IMR-90 (cell line): ENCODE measurements around the gene MYL10. TPM values are rescaled to one million over a fixed set of nuclear protein-coding genes. Genes with fewer than 3 reads are reported as not detected.

Experiments
- ATAC-seq: fragments of 200-7000 bp; cut with Tn5 transposase; 2 replicates; pipeline ENCODE4 v1.9.1; 2020; ENCODE audit warnings: low read depth, mild to moderate bottlenecking, moderate library complexity
- BruUV-seq: library from RNA; stranded (reverse); fragments of 400-500 nt; replicated peaks from 2 replicates; lab custom pipeline; 2021; lab: Mats Ljungman, UMichigan
- CTCF ChIA-PET: fragments of 300-600 bp; formaldehyde crosslinking; extraction: SDS; loops from one replicate; lab custom pipeline; 2021; ENCODE audit warnings: antibody characterized with exemption; lab: Yijun Ruan, JAX
- POLR2A ChIA-PET: fragments of 300-600 bp; sonication (Branson Sonifier 250); formaldehyde crosslinking; loops from one replicate; lab custom pipeline; 2022; ENCODE audit warnings: antibody characterized with exemption; ENCODE audit not compliant: unreplicated experiment; lab: Charles Lee
- DNase-seq: peaks from one replicate; pipeline ENCODE4 v3.0.0; 2013
- H2AFZ ChIP-seq: replicated peaks from 2 replicates; pipeline ENCODE3; 2013; ENCODE audit warnings: low read length, mild to moderate bottlenecking; ENCODE audit not compliant: poor library complexity
- H2AK5ac ChIP-seq: 2 replicates; pipeline ENCODE4 v1.6.1; 2013; ENCODE audit warnings: low read depth, low read length, inconsistent platforms
- H2AK9ac ChIP-seq: replicated peaks from 2 replicates; pipeline ENCODE3; 2013; ENCODE audit warnings: mild to moderate bottlenecking, low read depth, low read length, moderate library complexity; ENCODE audit not compliant: poor library complexity
- H2BK120ac ChIP-seq: 2 replicates; pipeline ENCODE4 v1.6.1; 2013; ENCODE audit warnings: low read depth, low read length, inconsistent platforms
- H2BK15ac ChIP-seq: 3 replicates; pipeline ENCODE4 v1.6.1; 2013; ENCODE audit warnings: low read depth, low read length, inconsistent platforms
- H2BK20ac ChIP-seq: 2 replicates; pipeline ENCODE4 v1.6.1; 2013; ENCODE audit warnings: low read depth, mild to moderate bottlenecking, inconsistent platforms, low read length, moderate library complexity
- H2BK5ac ChIP-seq: 2 replicates; pipeline ENCODE4 v1.6.1; 2013; ENCODE audit warnings: mild to moderate bottlenecking, low read depth, low read length, inconsistent platforms; ENCODE audit not compliant: poor library complexity, severe bottlenecking
- H3K14ac ChIP-seq: replicated peaks from 2 replicates; pipeline ENCODE4 v1.6.1; 2013; ENCODE audit warnings: low read depth, low read length, inconsistent platforms
- H3K18ac ChIP-seq: 2 replicates; pipeline ENCODE4 v1.6.1; 2013; ENCODE audit warnings: low read depth, low read length, control low read depth
- H3K23ac ChIP-seq: 2 replicates; pipeline ENCODE4 v1.6.1; 2013; ENCODE audit warnings: low read depth, low read length, inconsistent platforms
- H3K27ac ChIP-seq: 2 replicates; pipeline ENCODE4 v1.5.1; 2013; ENCODE audit warnings: mild to moderate bottlenecking, control low read depth, low read length; ENCODE audit not compliant: insufficient read depth
- H3K27me3 ChIP-seq: 2 replicates; pipeline ENCODE4 v1.6.1; 2013; ENCODE audit warnings: low read length; ENCODE audit not compliant: control insufficient read depth, insufficient read depth
- H3K36me3 ChIP-seq: 2 replicates; pipeline ENCODE4 v1.6.1; 2013; ENCODE audit warnings: low read length, mixed read lengths; ENCODE audit not compliant: control insufficient read depth, insufficient read depth
- H3K4ac ChIP-seq: 2 replicates; pipeline ENCODE4 v1.6.1; 2013; ENCODE audit warnings: low read depth, low read length, inconsistent platforms
- H3K4me1 ChIP-seq: 2 replicates; pipeline ENCODE4 v1.6.1; 2013; ENCODE audit warnings: low read length, mixed read lengths; ENCODE audit not compliant: control insufficient read depth, insufficient read depth
- H3K4me2 ChIP-seq: 2 replicates; pipeline ENCODE4 v1.6.1; 2013; ENCODE audit warnings: low read depth, mild to moderate bottlenecking, control low read depth, low read length, moderate library complexity
- H3K4me3 ChIP-seq: 2 replicates; pipeline ENCODE4 v1.5.1; 2013; ENCODE audit warnings: low read depth, mild to moderate bottlenecking, control low read depth, low read length, moderate library complexity; ENCODE audit not compliant: insufficient read depth
- H3K56ac ChIP-seq: 2 replicates; pipeline ENCODE4 v1.6.1; 2013; ENCODE audit warnings: low read length, inconsistent platforms; ENCODE audit not compliant: insufficient read depth; ENCODE audit errors: extremely low read depth
- H3K79me1 ChIP-seq, 2 experiments: 2 replicates each; pipeline ENCODE4 v1.6.1; 2013; ENCODE audit warnings: low read length in 2 of 2, inconsistent platforms in 1 of 2, low read depth in 1 of 2
- H3K9ac ChIP-seq: 2 replicates; pipeline ENCODE4 v1.6.1; 2013; ENCODE audit warnings: low read depth, low read length, control low read depth
- H3K9me1 ChIP-seq: 2 replicates; pipeline ENCODE4 v1.6.1; 2013; ENCODE audit warnings: low read length, inconsistent platforms; ENCODE audit not compliant: insufficient read depth
- H3K9me3 ChIP-seq: 2 replicates; pipeline ENCODE4 v1.6.1; 2013; ENCODE audit warnings: low read length; ENCODE audit not compliant: control insufficient read depth, insufficient read depth
- H4K20me1 ChIP-seq: 2 replicates; pipeline ENCODE4 v1.6.1; 2013; ENCODE audit warnings: low read length, inconsistent platforms; ENCODE audit not compliant: insufficient read depth
- H4K5ac ChIP-seq: 2 replicates; pipeline ENCODE4 v1.6.1; 2013; ENCODE audit warnings: mild to moderate bottlenecking, low read depth, low read length, control low read depth
- H4K8ac ChIP-seq, 2 experiments: 2 replicates each; pipeline ENCODE4 v1.6.1; 2013; ENCODE audit warnings: low read depth in 2 of 2, low read length in 2 of 2, control low read depth in 1 of 2, inconsistent platforms in 1 of 2
- H4K91ac ChIP-seq: 2 replicates; pipeline ENCODE4 v1.6.1; 2013; ENCODE audit warnings: low read depth, low read length, inconsistent platforms; ENCODE audit not compliant: insufficient read depth
- BHLHE40 ChIP-seq: fragments of 150-350 bp; IDR thresholded peaks from 2 replicates; pipeline ENCODE4 v1.6.1; 2016; ENCODE audit warnings: mild to moderate bottlenecking, low read depth, low read length
- CEBPB ChIP-seq: IDR thresholded peaks from 2 replicates; pipeline ENCODE4 v1.6.1; 2012; ENCODE audit warnings: low read depth, low read length, improper control_type of control experiment
- FOS ChIP-seq: fragments of 150-350 bp; IDR thresholded peaks from 2 replicates; pipeline ENCODE4 v1.6.1; 2016; ENCODE audit warnings: low read depth, low read length
- RCOR1 ChIP-seq: IDR thresholded peaks from 2 replicates; pipeline ENCODE4 v1.6.1; 2012; ENCODE audit warnings: mild to moderate bottlenecking, low read length, improper control_type of control experiment; ENCODE audit not compliant: insufficient replicate concordance
- RFX5 ChIP-seq: IDR thresholded peaks from 2 replicates; pipeline ENCODE4 v1.8.0; 2012; ENCODE audit warnings: low read depth, mild to moderate bottlenecking, low read length, moderate library complexity
- WGBS, 2 experiments: methylation state at CpG; one replicate each; pipeline versions ENCODE4 v1.1.5 to v1.1.7; 2013; ENCODE audit warnings: missing lambda C conversion rate in 2 of 2; ENCODE audit not compliant: insufficient read length in 1 of 2; ENCODE audit errors: extremely low coverage in 2 of 2; 5-methylcytosine and 5-hydroxymethylcytosine counted together
- dilution Hi-C: fragments of 300-500 bp; cut with HindIII; formaldehyde crosslinking; loops from one replicate; pipeline ENCODE4 v1.14.3; 2018; ENCODE audit warnings: low sequenced_read_pairs; ENCODE audit not compliant: unreplicated experiment
- in situ Hi-C: fragments of 300-500 bp; cut with MboI; formaldehyde crosslinking; loops from 3 replicates; pipeline ENCODE4 v1.14.3; 2019; ENCODE audit warnings: low sequenced_read_pairs, inconsistent platforms, mixed read lengths
- intact Hi-C: fragments of 100-400 bp; cut with micrococcal nuclease; formaldehyde crosslinking; loops from 2 replicates; pipeline ENCODE4 v1.10.0; 2022
- polyA plus RNA-seq, 3 experiments: library from polyadenylated mRNA; depleted of rRNA; stranded (reverse); fragments of >200 nt; gene quantifications; 2 replicates each; pipeline ENCODE4 v1.2.3, GENCODE V29; 2012; ENCODE audit warnings: low replicate concordance in 1 of 3
- total RNA-seq: library from RNA; depleted of rRNA; stranded (reverse); fragments of >200 nt; gene quantifications from 2 replicates; pipeline ENCODE4 v1.2.3, GENCODE V29; 2012
- TF ChIP-seq, protein P1 (sequence below): fragments of 150-350 bp; IDR thresholded peaks from 2 replicates; pipeline ENCODE4 v1.6.1; 2016; ENCODE audit warnings: low read depth, mild to moderate bottlenecking, low read length, moderate library complexity, borderline replicate concordance
- TF ChIP-seq, protein P2 (sequence below): conservative IDR thresholded peaks from 2 replicates; pipeline ENCODE4 v1.5.1; 2012; ENCODE audit warnings: mild to moderate bottlenecking, low read depth, low read length, improper control_type of control experiment

Gene MYL10
- total and polyA plus RNA-seq, 2 of the 4 experiments (the other 2 are of a cell fraction), result not detected

GRCh38 chr7:101565601-101566209, 63.4 kb downstream of the MYL10 start:
- TF ChIP-seq BHLHE40, result no peak
- no peak for TF ChIP-seq RFX5
- TF ChIP-seq RCOR1, result no peak
- no peak for TF ChIP-seq FOS
- TF ChIP-seq, protein P1, sequence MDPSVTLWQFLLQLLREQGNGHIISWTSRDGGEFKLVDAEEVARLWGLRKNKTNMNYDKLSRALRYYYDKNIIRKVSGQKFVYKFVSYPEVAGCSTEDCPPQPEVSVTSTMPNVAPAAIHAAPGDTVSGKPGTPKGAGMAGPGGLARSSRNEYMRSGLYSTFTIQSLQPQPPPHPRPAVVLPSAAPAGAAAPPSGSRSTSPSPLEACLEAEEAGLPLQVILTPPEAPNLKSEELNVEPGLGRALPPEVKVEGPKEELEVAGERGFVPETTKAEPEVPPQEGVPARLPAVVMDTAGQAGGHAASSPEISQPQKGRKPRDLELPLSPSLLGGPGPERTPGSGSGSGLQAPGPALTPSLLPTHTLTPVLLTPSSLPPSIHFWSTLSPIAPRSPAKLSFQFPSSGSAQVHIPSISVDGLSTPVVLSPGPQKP, result no peak
- TF ChIP-seq, protein P2, sequence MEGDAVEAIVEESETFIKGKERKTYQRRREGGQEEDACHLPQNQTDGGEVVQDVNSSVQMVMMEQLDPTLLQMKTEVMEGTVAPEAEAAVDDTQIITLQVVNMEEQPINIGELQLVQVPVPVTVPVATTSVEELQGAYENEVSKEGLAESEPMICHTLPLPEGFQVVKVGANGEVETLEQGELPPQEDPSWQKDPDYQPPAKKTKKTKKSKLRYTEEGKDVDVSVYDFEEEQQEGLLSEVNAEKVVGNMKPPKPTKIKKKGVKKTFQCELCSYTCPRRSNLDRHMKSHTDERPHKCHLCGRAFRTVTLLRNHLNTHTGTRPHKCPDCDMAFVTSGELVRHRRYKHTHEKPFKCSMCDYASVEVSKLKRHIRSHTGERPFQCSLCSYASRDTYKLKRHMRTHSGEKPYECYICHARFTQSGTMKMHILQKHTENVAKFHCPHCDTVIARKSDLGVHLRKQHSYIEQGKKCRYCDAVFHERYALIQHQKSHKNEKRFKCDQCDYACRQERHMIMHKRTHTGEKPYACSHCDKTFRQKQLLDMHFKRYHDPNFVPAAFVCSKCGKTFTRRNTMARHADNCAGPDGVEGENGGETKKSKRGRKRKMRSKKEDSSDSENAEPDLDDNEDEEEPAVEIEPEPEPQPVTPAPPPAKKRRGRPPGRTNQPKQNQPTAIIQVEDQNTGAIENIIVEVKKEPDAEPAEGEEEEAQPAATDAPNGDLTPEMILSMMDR, result no peak
- no peak for TF ChIP-seq CEBPB
- Histone ChIP-seq H2AFZ (no peak overlapping the region), H3K23ac (no peak overlapping the region), H2BK5ac (no peak overlapping the region), H3K9me1 (no peaks in the 10 kb centered on the region), H3K4me2 (no peak overlapping the region), H2BK15ac (no peak overlapping the region), H3K36me3 (no peaks in the 10 kb centered on the region), H3K9me3 (peaks cover 3% of the 10 kb centered on the region; the same call in 1 of the 2 replicates), H4K20me1 (no peaks in the 10 kb centered on the region), H2BK20ac (no peak overlapping the region), H3K56ac (no peak overlapping the region), H3K79me1 (no peaks in the 10 kb centered on the region), H2BK120ac (no peak overlapping the region), H3K9ac (no peak overlapping the region), H3K4me1 (no peaks in the 10 kb centered on the region), H4K5ac (no peak overlapping the region), H3K18ac (no peak overlapping the region), H3K27me3 (peaks cover 46% of the 10 kb centered on the region), H2AK5ac (no peak overlapping the region), H2AK9ac (no peak overlapping the region), H3K4ac (no peak overlapping the region), H3K27ac (no peak overlapping the region), H3K4me3 (no peak overlapping the region), H3K14ac (no peak overlapping the region), H4K8ac (no peak overlapping the region), H4K91ac (no peak overlapping the region)
- 73% methylated on average over 6 of the region's 8 CpGs; no CpG with 5 or more reads in 1 of the 2 experiments for WGBS, 2 experiments
- dilution Hi-C loops (no loop called here), in situ Hi-C loops (no loop called here), intact Hi-C loops (no loop called here)
- POLR2A ChIA-PET, result no interaction called here
- CTCF ChIA-PET, result no interaction called here
- ATAC-seq (no peak), DNase-seq (no peak)
- no TSS peak for BruUV-seq
